CD4-positive, alpha-beta T cell treated with Interleukin-4 for 4 hours (primary cell): Measurements from ENCODE around the gene CLN5.
A peak's percentile ranks its signal among the peaks of the same experiment; 100 is the strongest.
"Not testable (repeated sequence)": the region's sequence is repeated elsewhere in the genome, so short reads cannot be mapped to it uniquely, and the experiment has no call there.

Experiments
- DNase-seq: peaks from one replicate; pipeline ENCODE4 v3.0.0-alpha.2; 2020

The CLN5 gene

DNA sequence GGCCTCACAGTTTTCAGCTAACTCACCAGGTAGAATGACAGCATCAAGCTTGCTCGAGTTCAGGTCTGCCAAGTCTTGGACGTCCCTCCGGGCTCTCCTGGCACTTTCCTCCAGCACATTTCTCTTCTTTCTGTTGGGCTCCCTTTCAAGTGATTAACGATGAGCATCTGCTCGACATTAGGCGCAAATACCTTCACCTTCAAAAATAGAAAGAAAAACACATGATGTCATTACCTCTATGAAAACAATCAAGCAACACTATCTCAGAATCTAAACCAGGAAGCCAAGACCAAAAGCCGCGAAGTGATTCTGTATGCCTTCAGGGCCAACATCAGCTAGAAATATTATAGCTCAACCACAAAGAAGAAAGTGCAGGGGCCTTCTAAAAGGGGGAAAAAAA lies 15.4 kb upstream of the CLN5 start:
- DNase-seq = peak; percentile 33

- DNase-seq = no peak
Measured at GRCh38 chr13:76976929-76977328, 15.0 kb upstream of the CLN5 start.

GRCh38 chr13:76980075-76980718 lies 11.7 kb upstream of the CLN5 start:
- peak; percentile 77 for DNase-seq

DNA sequence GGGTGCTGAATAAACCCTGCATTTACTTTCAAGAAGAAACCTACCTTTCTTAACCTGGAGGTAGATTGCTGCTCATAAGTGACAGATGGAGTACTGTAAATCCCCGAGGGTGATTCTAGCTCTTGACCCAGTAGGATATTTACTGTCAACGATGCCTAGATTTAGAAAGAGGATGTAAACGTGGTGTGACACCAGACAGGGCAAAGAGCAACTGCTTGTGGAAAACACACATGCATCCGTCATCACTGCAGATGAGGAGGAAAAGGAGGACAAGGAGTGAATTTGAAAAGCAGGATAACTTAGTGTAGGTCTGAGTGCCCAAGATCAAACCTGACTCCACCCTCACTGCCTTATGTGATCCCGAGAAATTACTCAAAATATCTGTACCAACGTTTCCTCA lies 9.8 kb upstream of the CLN5 start:
- DNase-seq = no peak

DNA sequence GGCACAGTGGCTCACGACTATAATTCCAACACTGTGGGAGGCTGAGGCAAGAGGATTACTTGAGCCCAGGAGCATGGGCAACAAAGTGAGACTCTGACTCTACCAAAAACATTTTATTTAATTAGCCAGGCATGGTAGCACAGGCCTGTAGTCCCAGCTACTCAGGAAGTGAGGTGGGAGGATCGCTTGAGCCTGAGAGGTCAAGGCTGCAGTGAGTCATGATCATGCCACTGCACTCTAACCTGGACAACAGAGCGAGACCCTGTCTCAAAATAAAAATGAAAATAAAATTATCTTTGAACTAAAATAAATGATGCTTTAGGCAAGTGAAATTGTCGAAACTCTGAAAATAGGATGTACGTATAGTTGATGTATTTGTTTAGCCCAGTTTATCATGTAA lies 8.2 kb upstream of the CLN5 start:
- no peak for DNase-seq

GRCh38 chr13:76991432-76991795 lies 467 bp upstream of the CLN5 start:
- DNase-seq = peak; percentile 90

DNA sequence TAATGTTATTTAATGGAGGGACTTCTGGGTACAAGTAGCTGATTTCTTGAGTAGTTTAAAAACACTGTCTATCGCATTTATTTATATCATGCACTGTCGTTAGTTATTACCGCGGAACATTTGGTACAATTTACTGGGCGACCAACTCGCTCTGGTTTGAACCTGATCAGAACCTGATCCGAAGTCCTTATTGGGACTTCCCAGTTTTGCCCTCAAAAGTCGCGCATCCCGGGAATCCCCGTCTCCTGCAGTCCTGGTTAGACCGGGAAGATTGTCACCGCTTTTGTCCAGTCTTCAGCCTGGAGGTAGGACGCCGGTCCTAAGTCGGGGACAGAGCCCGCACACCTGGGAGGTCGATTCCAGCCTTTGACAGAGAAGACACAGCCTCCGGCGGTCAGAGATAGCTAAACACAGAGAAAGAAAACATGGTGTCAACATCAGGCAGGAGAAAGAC lies 694 bp downstream of the CLN5 start:
- no peak for DNase-seq

DNA sequence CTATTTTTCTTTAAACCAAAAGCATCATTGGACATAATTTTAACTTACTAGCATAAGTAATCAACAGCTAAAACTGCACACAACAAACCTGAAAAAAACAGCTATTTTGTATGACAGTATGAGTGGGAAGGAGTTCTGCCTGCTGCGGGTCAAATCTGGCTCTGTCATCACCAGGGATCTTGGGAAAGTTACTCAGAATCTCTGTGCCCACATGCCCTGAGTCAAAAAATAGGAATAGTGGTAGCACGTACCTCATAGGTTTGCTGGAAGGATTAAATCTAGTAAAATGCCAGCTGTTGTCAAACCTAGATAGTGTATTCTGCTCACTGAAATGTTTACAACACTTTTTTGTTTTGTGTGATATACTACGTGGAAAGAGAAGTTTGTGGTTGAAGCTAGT lies 1.1 kb downstream of the CLN5 start:
- no peak for DNase-seq

GRCh38 chr13:76993473-76993872 lies 1.6 kb downstream of the CLN5 start:
- no peak for DNase-seq

DNA sequence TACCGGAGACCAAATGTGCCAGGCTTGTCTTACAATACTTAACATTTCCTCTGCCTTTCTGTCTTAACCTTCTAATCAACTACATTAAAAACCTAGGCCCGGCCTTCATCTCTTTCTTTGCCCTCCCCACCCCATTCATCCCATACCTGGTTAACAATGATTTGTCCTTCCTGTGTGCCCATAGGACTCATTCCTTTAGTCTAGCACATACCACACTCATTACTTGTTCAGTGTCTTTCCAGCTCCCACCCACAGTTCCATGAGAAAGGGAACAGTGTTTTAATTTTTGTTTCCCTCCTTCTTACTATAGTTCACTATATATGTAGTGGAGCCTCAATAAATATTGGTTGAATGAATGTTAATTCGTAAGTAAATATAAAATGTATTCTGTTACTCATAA lies 2.4 kb downstream of the CLN5 start:
- no peak for DNase-seq

- DNase-seq = no peak
Measured at GRCh38 chr13:77000475-77000874, 8.6 kb downstream of the CLN5 start.

- no peak for DNase-seq
Measured at GRCh38 chr13:77001540-77001939, 9.7 kb downstream of the CLN5 start.

DNA sequence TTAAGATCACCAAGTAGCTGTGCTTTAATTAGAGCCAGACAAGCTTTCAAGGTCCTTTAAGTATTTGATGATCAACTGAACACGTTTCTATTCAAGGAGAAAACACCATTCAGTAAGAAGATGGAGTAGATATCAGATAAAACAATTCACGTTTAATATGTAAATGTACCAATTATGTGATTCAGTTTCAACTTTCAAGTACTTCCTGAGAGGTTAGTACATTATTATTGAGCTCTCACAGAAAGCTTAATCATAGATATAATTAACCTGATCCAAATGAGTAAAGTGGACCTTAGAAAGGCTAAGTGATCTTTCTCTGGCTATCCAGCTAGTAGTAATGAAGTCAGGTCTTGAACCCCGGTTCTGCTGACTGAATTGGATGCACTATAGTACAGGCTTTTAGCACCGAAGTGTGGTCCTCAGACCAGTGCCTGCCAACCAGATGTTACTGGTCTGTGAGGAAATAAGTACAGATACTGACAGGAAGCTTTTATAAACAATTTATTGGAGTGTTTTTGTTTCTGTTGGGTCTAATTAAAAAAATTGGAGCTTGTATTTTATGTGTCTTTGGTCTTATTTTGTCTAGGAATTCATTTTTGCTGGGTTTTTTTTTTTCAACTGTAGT lies 10.2 kb downstream of the CLN5 start:
- DNase-seq = no peak

GRCh38 chr13:77002590-77003190 lies 10.8 kb downstream of the CLN5 start:
- peak; percentile 10 for DNase-seq

- DNase-seq = not testable (repeated sequence)
Measured at GRCh38 chr13:77008337-77008736, 16.5 kb downstream of the CLN5 start.

GRCh38 chr13:77009011-77009410 lies 17.1 kb downstream of the CLN5 start:
- DNase-seq = peak; percentile 24

DNA sequence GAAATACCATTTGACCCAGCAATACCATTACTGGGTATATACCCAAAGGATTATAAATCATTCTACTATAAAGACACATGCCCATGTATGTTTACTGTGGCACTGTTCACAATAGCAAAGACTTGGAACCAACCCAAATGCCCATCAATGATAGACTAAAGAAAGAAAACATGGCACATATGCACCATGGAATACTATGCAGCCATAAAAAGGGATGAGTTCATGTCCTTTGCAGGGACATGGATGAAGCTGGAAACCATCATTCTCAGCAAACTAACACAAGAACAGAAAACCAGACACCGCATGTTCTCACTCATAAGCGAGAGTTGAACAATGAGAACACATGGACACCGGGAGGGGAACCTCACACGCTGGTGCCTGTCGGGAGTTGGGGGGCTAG lies 17.8 kb downstream of the CLN5 start:
- DNase-seq = not testable (repeated sequence)

- no peak for DNase-seq
Measured at GRCh38 chr13:77013853-77014542, 22.1 kb downstream of the CLN5 start.

GRCh38 chr13:77014906-77015685 lies 23.2 kb downstream of the CLN5 start:
- no peak for DNase-seq

DNA sequence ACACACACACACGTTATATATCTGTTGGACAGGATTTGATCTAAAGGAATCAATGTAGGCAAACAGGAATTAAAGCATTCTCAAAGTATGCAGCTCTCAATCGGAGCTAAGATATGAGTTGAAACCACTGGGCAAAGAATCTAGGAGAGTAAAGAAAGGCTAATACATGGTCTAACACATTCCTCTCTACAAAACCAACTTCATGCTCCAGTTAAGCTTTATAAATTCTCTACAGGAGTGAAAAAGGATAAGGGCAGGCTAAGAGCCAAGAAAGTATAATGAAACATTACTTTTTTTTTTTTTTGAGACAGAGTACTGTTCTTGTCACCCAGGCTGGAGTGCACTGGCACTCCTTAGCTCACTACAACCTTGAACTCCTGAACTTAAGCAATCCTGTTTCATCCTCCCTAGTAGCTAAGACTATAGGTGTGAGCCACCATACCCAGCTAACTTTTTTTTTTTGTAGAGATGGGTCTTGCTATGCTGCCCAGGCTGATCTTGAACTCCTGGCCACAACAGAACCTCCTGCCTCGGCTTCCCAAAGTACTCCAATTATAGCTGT lies 24.5 kb downstream of the CLN5 start:
- no peak for DNase-seq

DNA sequence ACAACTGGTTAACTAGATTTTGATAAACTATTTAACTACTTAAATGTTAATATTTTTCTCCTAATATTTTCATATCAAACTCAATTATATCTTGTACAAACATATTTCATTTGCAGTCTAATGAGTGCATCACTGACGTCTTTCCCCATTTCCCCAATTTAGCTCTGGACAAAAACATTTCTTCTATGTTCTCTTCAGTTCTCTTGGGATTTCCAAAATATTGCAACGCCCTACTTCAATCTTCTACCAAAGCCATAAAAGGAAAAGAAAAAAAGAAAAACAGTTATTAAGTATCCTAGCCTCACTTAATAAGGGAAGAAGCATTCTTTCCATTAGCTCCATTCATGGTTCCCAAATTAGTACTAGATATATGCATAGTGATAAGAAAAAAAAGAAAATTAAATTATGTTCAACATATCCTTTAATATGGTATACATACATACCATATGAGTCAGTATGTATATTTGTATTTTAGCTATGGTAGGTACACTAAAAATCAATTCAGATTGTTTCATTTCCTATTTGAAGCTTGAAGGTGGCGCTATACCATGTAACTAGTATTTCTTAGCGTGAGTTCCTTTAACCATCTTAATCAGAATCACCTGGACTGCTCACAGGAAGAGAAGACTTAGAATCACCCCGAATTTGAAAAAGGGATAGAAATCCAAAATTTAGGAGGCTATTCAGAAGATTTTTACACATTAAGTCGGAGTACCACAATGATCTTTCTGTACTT lies 25.2 kb downstream of the CLN5 start:
- no peak for DNase-seq

DNA sequence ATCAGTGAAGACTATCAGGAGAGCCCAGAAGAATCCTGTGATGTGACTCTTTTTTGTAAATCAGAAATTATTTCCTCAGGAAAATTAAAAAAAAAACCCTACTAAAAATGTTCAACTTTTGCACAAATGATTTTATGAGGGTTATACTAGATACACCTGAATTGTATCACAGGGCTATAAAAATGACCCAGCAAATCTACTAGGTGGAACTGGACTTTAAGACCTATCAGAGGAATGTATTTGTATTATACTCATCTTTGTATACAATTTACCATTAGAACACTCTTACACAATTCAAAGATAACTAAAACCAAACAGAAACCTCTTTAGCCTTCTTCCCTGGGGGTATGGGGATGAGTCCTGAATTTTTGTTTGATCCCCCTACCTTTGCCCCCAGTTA lies 27.9 kb downstream of the CLN5 start:
- no peak for DNase-seq
